DND-41 (cell line): ENCODE results near the gene ARNT2.

ENCODE experiments used
- ATAC-seq: fragments of 200-7000 bp; cut with Tn5 transposase; 3 replicates; pipeline ENCODE4 v1.9.1; 2021; ENCODE audit warnings: low read depth; ENCODE audit not compliant: insufficient read depth
- DNase-seq: peaks from one replicate; pipeline ENCODE4 v3.0.0-alpha.2; 2020
- H2AFZ ChIP-seq: 2 replicates; pipeline ENCODE4 v1.6.0; 2012; ENCODE audit warnings: low read depth, low read length
- H3K27ac ChIP-seq: 2 replicates; pipeline ENCODE4 v1.5.1; 2012; ENCODE audit warnings: low read length, inconsistent platforms
- H3K27me3 ChIP-seq: fragments of 200-600 bp; sonication (generic); 2 replicates; pipeline ENCODE4 v1.6.0; 2012; ENCODE audit warnings: low read length, mild to moderate bottlenecking, inconsistent platforms; ENCODE audit not compliant: insufficient read depth, poor library complexity
- H3K36me3 ChIP-seq: 2 replicates; pipeline ENCODE4 v1.5.1; 2012; ENCODE audit warnings: low read length, inconsistent platforms; ENCODE audit not compliant: insufficient read depth
- H3K4me1 ChIP-seq: 2 replicates; pipeline ENCODE4 v1.5.1; 2012; ENCODE audit warnings: mild to moderate bottlenecking, low read length; ENCODE audit not compliant: insufficient read depth
- H3K4me2 ChIP-seq: 2 replicates; pipeline ENCODE4 v1.6.0; 2012; ENCODE audit warnings: mild to moderate bottlenecking, moderate library complexity, low read length, inconsistent platforms; ENCODE audit not compliant: insufficient read depth
- H3K4me3 ChIP-seq, 2 experiments: fragments of 200-600 bp in 1 of 2; shearing (Covaris generic) in 1 of 2; 2 replicates each; pipeline ENCODE4 v1.5.1; 2012 to 2016; ENCODE audit warnings: inconsistent platforms in 2 of 2, low read length in 2 of 2, mild to moderate bottlenecking in 2 of 2, low read depth in 1 of 2, moderate library complexity in 1 of 2
- H3K79me2 ChIP-seq: 2 replicates; pipeline ENCODE4 v1.6.0; 2012; ENCODE audit warnings: low read length, inconsistent platforms; ENCODE audit not compliant: insufficient read depth
- H3K9ac ChIP-seq: 2 replicates; pipeline ENCODE4 v1.6.0; 2012; ENCODE audit warnings: low read depth, mild to moderate bottlenecking, inconsistent platforms, low read length, moderate library complexity
- H3K9me3 ChIP-seq: 2 replicates; pipeline ENCODE4 v1.5.1; 2012; ENCODE audit warnings: low read length, moderate library complexity, mild to moderate bottlenecking, inconsistent platforms; ENCODE audit not compliant: insufficient read depth, severe bottlenecking
- H4K20me1 ChIP-seq: 2 replicates; pipeline ENCODE4 v1.6.0; 2012; ENCODE audit warnings: low read length; ENCODE audit not compliant: insufficient read depth
- EZH2 ChIP-seq: IDR thresholded peaks from 3 replicates; pipeline ENCODE4 v1.6.1; 2012; ENCODE audit warnings: borderline replicate concordance, low read depth, mild to moderate bottlenecking, moderate library complexity, low read length, inconsistent platforms; ENCODE audit not compliant: severe bottlenecking
- TF ChIP-seq, protein P1 (sequence below): IDR thresholded peaks from 2 replicates; pipeline ENCODE4 v1.5.1; 2012; ENCODE audit warnings: borderline replicate concordance, low read length, moderate library complexity, mild to moderate bottlenecking; ENCODE audit not compliant: poor library complexity, severe bottlenecking; ENCODE audit errors: extremely low read depth

The ARNT2 gene

GRCh38 chr15:80562033-80562432, 157.9 kb downstream of the ARNT2 start:
- no peak for ATAC-seq
- DNase-seq: no peak
- TF ChIP-seq, protein P1, sequence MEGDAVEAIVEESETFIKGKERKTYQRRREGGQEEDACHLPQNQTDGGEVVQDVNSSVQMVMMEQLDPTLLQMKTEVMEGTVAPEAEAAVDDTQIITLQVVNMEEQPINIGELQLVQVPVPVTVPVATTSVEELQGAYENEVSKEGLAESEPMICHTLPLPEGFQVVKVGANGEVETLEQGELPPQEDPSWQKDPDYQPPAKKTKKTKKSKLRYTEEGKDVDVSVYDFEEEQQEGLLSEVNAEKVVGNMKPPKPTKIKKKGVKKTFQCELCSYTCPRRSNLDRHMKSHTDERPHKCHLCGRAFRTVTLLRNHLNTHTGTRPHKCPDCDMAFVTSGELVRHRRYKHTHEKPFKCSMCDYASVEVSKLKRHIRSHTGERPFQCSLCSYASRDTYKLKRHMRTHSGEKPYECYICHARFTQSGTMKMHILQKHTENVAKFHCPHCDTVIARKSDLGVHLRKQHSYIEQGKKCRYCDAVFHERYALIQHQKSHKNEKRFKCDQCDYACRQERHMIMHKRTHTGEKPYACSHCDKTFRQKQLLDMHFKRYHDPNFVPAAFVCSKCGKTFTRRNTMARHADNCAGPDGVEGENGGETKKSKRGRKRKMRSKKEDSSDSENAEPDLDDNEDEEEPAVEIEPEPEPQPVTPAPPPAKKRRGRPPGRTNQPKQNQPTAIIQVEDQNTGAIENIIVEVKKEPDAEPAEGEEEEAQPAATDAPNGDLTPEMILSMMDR: no peak
- no peak for TF ChIP-seq EZH2
- Histone ChIP-seq H3K36me3 (no peaks in the 10 kb centered on the region), H3K27me3 (no peaks in the 10 kb centered on the region), H3K9me3 (no peaks in the 10 kb centered on the region), H3K9ac (no peak overlapping the region), H2AFZ (no peak overlapping the region), H4K20me1 (no peaks in the 10 kb centered on the region), H3K4me3 (no peak overlapping the region), H3K4me2 (no peak overlapping the region), H3K27ac (no peak overlapping the region), H3K4me1 (no peaks in the 10 kb centered on the region), H3K79me2 (no peaks in the 10 kb centered on the region)

GRCh38 chr15:80562846-80563245, 158.7 kb downstream of the ARNT2 start:
- H3K79me2 ChIP-seq: no peaks in the 10 kb centered on the region
- no peaks in the 10 kb centered on the region for H3K27me3 ChIP-seq
- H3K4me1 ChIP-seq: no peaks in the 10 kb centered on the region
- DNase-seq (no peak), ATAC-seq (no peak)
- H4K20me1 ChIP-seq: no peaks in the 10 kb centered on the region
- H2AFZ ChIP-seq: no peak overlapping the region
- H3K9ac ChIP-seq: no peak overlapping the region
- H3K36me3 ChIP-seq: no peaks in the 10 kb centered on the region
- no peak overlapping the region for H3K4me2 ChIP-seq
- no peaks in the 10 kb centered on the region for H3K9me3 ChIP-seq
- TF ChIP-seq EZH2: no peak
- TF ChIP-seq, protein P1: no peak
- H3K4me3 ChIP-seq: no peak overlapping the region
- H3K27ac ChIP-seq: no peak overlapping the region

- no peak overlapping the region for H3K4me2 ChIP-seq
- no peaks in the 10 kb centered on the region for H3K36me3 ChIP-seq
- no peaks in the 10 kb centered on the region for H3K9me3 ChIP-seq
- no peak for DNase-seq
- H3K9ac ChIP-seq: no peak overlapping the region
- no peak for ATAC-seq
- H3K4me3 ChIP-seq: no peak overlapping the region
- no peaks in the 10 kb centered on the region for H3K4me1 ChIP-seq
- no peak for TF ChIP-seq EZH2
- TF ChIP-seq, protein P1: no peak
- no peaks in the 10 kb centered on the region for H3K79me2 ChIP-seq
- no peak overlapping the region for H3K27ac ChIP-seq
- no peak overlapping the region for H2AFZ ChIP-seq
- H3K27me3 ChIP-seq: no peaks in the 10 kb centered on the region
- H4K20me1 ChIP-seq: no peaks in the 10 kb centered on the region
Measured at GRCh38 chr15:80563372-80563997, 159.3 kb downstream of the ARNT2 start.

DNA sequence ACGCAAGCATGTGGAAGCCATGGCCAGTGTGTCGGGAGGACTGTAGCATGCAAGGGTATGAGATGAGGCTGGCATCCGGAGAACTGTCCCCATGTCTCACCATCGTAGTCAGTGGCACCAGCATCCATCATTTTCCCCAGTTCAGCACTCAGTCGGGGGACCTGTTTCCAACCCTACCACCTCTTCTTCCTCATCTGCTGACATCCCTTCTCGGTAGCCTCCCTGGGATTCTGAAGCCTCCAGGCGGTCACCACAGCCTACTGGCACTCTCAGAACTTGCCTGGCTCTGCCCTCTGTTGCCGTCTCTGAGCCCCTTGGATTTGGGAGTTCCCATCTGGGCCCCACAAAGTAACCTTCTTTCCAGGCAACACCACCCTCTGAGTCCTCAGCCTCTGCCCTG, 159.9 kb downstream of the ARNT2 start:
- Histone ChIP-seq H3K27me3 (no peaks in the 10 kb centered on the region), H3K79me2 (no peaks in the 10 kb centered on the region), H4K20me1 (no peaks in the 10 kb centered on the region), H3K27ac (no peak overlapping the region), H2AFZ (no peak overlapping the region), H3K4me3 (no peak overlapping the region), H3K9ac (no peak overlapping the region), H3K4me2 (no peak overlapping the region), H3K36me3 (no peaks in the 10 kb centered on the region), H3K4me1 (no peaks in the 10 kb centered on the region), H3K9me3 (no peaks in the 10 kb centered on the region)
- no peak for DNase-seq
- no peak for ATAC-seq
- TF ChIP-seq, protein P1: no peak
- TF ChIP-seq EZH2: no peak
